Skin of body (tissue), 2 donors: ENCODE results near the gene RNFT2. TPM values are rescaled to one million over a fixed set of nuclear protein-coding genes. Genes with fewer than 3 reads are reported as not detected.

Experiments used
- DNase-seq: peaks from one replicate; lab custom pipeline; 2025; lab: John Stamatoyannopoulos, UW
- total RNA-seq: library from RNA; depleted of rRNA; stranded (reverse); fragments of >200 nt; gene quantifications from one replicate; pipeline ENCODE4 v1.2.3, GENCODE V29; 2014

The RNFT2 gene, protein sequence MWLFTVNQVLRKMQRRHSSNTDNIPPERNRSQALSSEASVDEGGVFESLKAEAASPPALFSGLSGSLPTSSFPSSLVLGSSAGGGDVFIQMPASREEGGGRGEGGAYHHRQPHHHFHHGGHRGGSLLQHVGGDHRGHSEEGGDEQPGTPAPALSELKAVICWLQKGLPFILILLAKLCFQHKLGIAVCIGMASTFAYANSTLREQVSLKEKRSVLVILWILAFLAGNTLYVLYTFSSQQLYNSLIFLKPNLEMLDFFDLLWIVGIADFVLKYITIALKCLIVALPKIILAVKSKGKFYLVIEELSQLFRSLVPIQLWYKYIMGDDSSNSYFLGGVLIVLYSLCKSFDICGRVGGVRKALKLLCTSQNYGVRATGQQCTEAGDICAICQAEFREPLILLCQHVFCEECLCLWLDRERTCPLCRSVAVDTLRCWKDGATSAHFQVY
- 1.7 TPM for total RNA-seq

GRCh38 chr12:116737774-116738657 lies at the start of gene RNFT2, which contains the start of gene SPRING1:
RNFT2 (plus strand) TSS chr12:116738315; CDS start chr12:116740498, 2,183 bp downstream.
SPRING1 (minus strand) TSS chr12:116738069; CDS start chr12:116737900, 169 bp downstream.
- DNase-seq = peak; percentile 99

- DNase-seq = no peak
Measured at GRCh38 chr12:116689521-116689920, 48.6 kb upstream of the RNFT2 start.

DNA sequence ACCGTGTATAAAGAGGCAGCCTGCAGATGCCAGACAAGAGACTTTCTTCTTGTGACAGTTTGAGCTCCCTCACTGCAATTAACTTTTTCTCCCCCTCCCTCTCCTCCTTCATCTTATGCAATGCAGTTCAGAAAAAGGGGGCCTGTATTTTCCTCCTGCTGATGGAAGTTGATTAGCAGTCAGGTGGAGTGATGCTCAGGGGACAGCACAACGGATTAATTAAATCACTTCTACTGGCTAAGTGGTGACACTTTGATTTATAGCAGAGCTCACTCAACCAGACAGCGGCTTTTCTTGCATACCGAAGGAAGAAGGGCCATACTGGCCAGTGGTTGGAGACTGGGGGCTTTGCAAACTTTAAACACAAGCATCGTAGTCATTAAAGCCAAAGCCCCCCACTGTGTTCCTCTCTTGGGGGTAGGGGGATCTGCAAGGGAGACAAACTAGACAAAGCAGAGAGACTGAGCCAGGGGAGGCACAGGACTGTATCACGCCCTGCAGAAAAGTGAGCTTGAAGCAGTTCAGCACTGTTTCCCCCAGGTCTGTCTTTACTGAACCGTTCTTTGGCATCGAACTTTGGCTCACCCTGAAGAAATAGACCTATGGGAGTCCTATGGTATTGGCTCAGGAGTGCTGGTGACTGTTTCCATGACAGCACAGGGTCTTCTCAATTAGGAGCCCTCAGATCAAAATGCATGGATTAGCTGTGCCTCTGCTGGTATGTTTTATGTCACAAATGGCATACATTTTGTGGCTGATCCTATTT lies 48.0 kb upstream of the RNFT2 start:
- DNase-seq = no peak

- DNase-seq = no peak
Measured at GRCh38 chr12:116691205-116691604, 46.9 kb upstream of the RNFT2 start.

GRCh38 chr12:116691636-116692035 lies 46.5 kb upstream of the RNFT2 start:
- no peak for DNase-seq

DNA sequence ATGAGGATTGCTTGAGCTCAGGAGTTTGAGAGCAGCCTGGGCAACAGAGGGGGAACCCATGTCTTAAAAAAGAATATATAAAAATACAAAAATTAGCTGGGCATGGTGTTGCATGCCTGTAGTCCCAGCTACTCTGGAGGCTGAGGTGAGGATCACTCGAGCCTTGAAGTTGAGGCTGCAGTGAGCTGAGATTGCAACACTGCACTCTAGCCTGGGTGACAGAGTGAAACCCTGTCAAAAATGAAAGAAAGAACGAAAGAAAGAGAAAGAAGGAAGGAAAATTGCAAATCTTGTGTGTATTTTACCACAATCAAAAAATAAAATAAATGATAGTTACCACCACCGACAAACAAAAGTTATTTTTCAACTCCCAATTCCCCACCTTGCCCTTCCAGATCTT lies 45.5 kb upstream of the RNFT2 start:
- no peak for DNase-seq

- no peak for DNase-seq
Measured at GRCh38 chr12:116693286-116694227, 44.6 kb upstream of the RNFT2 start.

- no peak for DNase-seq
Measured at GRCh38 chr12:116694653-116695463, 43.3 kb upstream of the RNFT2 start.

- DNase-seq = no peak
Measured at GRCh38 chr12:116695464-116695725, 42.7 kb upstream of the RNFT2 start.

DNA sequence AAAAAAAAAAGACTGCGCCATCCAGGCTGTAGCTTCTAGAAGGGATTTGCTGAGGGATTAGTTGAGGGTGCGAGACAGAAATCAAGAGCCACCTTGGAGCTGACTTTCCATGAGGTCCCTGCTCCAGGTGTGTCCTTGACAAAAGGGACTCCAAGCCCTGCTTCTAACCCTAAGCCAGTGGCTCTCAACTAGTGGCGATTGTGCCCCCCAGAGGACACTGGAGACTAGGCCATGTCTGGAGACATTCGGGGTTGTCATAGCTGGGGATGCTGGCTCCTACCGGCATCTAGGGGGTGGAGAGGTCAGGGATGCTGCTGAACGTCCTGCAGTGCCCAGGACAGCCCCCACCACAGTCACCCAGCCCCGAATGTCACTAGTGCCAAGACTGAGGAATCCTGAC lies 40.8 kb upstream of the RNFT2 start:
- no peak for DNase-seq

DNA sequence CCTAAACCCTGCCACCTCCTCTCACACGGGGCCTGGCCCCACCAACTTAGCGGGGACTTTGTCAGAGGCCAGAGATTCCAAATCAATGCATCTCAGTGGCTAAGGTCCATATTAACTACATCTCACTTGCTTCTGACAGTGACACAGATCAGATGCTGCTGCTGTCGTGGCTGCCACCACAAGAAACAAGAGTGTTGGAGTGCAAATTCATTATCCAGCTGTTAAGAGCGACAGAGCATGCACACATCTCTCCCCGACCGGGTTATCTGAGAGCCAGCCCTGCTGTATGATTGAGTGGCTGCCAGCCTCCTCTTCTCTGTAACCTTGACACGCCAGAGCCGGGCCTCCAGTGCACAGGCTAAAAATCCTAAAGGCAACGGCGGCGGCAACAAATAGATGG lies 40.4 kb upstream of the RNFT2 start:
- DNase-seq = no peak

GRCh38 chr12:116698116-116698515 lies 40.0 kb upstream of the RNFT2 start:
- DNase-seq = no peak

DNA sequence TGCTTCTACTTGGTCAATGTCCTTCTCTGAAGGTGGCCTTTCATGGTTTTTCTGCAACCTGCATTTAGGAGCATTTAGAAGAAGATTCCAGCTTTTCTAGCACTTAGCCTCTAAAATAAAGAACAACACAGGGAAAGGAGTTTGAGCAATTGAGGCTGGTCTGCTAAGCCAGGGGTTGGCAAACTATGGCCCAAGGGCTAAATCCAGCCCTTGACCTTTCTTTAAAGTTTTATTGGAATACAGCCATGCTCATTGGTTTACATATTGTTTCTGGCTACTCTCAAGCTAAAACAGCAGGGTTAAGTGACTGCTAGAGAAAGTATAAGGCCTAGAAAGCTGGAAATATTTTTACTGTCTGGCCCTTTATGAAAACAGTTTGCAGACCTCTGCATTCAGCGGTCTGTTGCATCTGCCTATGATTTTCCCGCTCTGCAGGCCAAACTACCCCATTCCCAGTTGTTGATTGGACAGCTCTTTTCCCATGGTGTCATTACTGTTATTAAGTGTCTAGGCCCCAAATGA lies 39.5 kb upstream of the RNFT2 start:
- DNase-seq = no peak

DNA sequence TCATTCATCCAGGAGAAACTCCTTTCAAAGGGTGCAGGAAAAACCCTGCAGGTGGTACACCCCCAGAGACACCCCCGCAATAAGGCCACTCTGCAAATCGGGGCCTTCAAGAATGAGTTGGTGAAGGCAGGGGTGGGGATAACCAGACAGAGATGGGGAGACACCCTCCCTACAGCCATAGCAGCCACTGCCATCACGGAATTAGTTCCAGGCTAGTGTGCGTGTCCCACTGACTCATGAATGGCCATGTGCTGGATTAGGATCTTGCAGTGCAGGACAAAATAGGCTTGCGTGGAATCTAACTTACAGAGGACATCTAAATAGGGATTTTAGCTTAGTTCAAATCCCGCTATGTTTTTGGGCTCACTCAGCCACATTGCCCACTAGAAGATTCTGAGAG lies 38.0 kb upstream of the RNFT2 start:
- DNase-seq = no peak

GRCh38 chr12:116701432-116701831 lies 36.7 kb upstream of the RNFT2 start:
- DNase-seq = no peak

- DNase-seq = peak; percentile 63
Measured at GRCh38 chr12:116703214-116703795, 34.8 kb upstream of the RNFT2 start.

- DNase-seq = no peak
Measured at GRCh38 chr12:116707751-116708150, 30.4 kb upstream of the RNFT2 start.

DNA sequence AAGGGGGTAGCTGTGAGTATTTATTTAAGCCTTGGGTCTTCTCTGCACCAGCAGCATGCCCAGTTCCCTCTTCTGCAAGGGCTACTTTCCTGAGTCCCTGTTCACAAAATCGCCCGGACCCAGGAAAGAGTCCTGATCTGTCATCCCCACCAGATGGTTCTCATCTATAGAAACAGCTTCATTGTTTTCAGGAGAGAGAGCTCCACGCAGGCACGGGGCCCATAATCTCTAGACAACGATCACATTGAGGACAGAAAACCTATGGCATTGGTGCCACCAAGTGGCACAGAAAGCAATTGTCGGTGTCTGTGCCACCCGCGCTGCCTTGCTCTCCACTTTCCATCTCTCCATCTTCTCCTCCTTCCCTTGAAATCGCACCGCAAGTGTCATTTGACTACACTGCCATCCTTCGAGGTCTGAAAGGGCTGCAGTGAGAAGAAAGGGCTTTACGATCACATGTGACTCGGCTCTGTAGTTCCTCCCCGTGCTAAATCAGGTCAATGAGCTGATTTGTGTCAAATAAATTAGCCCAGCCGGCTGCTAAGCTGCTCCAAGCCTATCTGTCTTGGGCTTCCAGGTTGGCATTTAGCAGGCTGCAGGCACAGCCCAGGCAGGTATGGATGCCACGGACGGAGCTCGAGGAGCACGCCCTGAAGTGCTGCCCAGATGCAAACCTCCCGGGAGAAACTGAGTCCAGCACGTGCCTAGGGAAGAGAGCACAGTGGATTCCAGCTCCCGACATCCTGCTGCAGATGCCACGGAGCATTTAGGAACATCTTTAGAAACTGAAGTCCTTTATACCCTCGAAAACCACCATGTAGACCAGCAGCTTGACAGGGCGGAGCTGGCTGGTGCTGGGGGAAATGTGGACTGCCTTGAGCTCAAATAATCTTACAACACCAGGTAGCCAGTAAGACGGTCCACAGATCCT lies 29.0 kb upstream of the RNFT2 start:
- peak; percentile 73 for DNase-seq
